Cardiac fibroblast (primary cell): ENCODE data around the gene DNAJC4.

Experiments used
- DNase-seq, 2 donors: peaks; one replicate each; pipeline versions ENCODE4 v3.0.0 to v3.0.0-alpha.2; 2010; ENCODE audit warnings: low read depth in 2 of 2
- H3K4me3 ChIP-seq, 2 donors: replicated peaks in 1 of 2; 1 replicate in 1 of 2; 2 replicates in 1 of 2; pipeline ENCODE4 v1.5.1; 2011; ENCODE audit warnings: low read depth in 2 of 2, low read length in 2 of 2, mild to moderate bottlenecking in 2 of 2, moderate library complexity in 1 of 2
- CTCF ChIP-seq: IDR thresholded peaks from one replicate; pipeline ENCODE4 v1.5.1; 2011; ENCODE audit warnings: low read depth, mild to moderate bottlenecking, low read length, inconsistent platforms

Gene DNAJC4

GRCh38 chr11:64268025-64268892, 37.9 kb downstream of the DNAJC4 start:
- no peak for TF ChIP-seq CTCF
- DNase-seq, result peak; percentile 29 to 93

GRCh38 chr11:64268893-64269539, 38.7 kb downstream of the DNAJC4 start:
- H3K4me3 ChIP-seq, result peak overlapping the region; percentile 56
- peak; percentile 75 to 82 for DNase-seq
- no peak for TF ChIP-seq CTCF

More at GRCh38 chr11:64268025-64268892, 37.9 kb downstream of the DNAJC4 start:
- peak overlapping the region in 1 of 2 donors; percentile 56 for H3K4me3 ChIP-seq

GRCh38 chr11:64269540-64270220, 39.3 kb downstream of the DNAJC4 start:
- DNase-seq, result peak; percentile 100
- peak overlapping the region; percentile 64 to 69 for H3K4me3 ChIP-seq
- TF ChIP-seq CTCF, result no peak

GRCh38 chr11:64275031-64275800, 44.9 kb downstream of the DNAJC4 start:
- no peak for DNase-seq
- TF ChIP-seq CTCF, result no peak
- no peak overlapping the region for H3K4me3 ChIP-seq

- TF ChIP-seq CTCF, result no peak
- no peak overlapping the region for H3K4me3 ChIP-seq
- DNase-seq, result no peak
Observed at GRCh38 chr11:64275841-64276240, 45.5 kb downstream of the DNAJC4 start.
